SU-DHL-6 (cell line): ENCODE measurements around the gene INPP5K.

Source experiments
- EZH2phosphoT487 ChIP-seq: fragments of 200-600 bp; sonication (generic), shearing (Covaris generic); conservative IDR thresholded peaks from 2 replicates; pipeline ENCODE4 v1.6.1; 2018; ENCODE audit warnings: mild to moderate bottlenecking, antibody characterized with exemption, low read length, moderate library complexity, mixed read lengths
- TF ChIP-seq, protein P1 (sequence below): fragments of 200-600 bp; sonication (generic); IDR thresholded peaks from one replicate; pipeline ENCODE4 v1.5.1; 2017; ENCODE audit warnings: antibody characterized with exemption, mild to moderate bottlenecking, low read length, moderate library complexity; ENCODE audit not compliant: insufficient read depth, poor library complexity, severe bottlenecking

DNA sequence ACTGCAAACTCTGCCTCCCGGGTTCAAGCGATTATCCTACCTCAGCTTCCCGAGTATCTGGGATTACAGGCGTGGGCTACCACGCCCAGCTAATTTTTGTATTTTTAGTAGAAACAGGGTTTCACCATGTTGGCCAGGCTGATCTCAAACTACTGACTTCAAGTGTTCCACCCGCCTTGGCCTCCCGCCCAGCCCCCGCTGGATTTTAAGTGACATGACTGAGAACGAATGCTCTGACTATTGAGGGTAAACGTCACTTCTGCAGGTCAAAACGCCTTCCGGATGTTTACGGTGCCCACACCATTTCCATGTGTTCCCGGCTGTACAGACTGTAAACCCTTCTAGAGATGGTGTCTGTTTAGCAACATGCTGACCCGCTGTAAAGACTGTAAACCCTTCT lies 23.4 kb upstream of the INPP5K start:
- TF ChIP-seq, protein P1, sequence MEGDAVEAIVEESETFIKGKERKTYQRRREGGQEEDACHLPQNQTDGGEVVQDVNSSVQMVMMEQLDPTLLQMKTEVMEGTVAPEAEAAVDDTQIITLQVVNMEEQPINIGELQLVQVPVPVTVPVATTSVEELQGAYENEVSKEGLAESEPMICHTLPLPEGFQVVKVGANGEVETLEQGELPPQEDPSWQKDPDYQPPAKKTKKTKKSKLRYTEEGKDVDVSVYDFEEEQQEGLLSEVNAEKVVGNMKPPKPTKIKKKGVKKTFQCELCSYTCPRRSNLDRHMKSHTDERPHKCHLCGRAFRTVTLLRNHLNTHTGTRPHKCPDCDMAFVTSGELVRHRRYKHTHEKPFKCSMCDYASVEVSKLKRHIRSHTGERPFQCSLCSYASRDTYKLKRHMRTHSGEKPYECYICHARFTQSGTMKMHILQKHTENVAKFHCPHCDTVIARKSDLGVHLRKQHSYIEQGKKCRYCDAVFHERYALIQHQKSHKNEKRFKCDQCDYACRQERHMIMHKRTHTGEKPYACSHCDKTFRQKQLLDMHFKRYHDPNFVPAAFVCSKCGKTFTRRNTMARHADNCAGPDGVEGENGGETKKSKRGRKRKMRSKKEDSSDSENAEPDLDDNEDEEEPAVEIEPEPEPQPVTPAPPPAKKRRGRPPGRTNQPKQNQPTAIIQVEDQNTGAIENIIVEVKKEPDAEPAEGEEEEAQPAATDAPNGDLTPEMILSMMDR, result no peak
- no peak for TF ChIP-seq EZH2phosphoT487
